HG03135 (cell line): Measurements from ENCODE around the gene ARHGAP26.
"Not testable (repeated sequence)": the region's sequence is repeated elsewhere in the genome, so short reads cannot be mapped to it uniquely, and the experiment has no call there.

Experiments
- ATAC-seq: cut with Tn5 transposase; IDR thresholded peaks from one replicate; pipeline ENCODE4 v1.9.1; 2021; ENCODE audit warnings: mild to moderate bottlenecking, moderate library complexity; ENCODE audit not compliant: unreplicated experiment

ARHGAP26 gene

GRCh38 chr5:142924135-142924883, 154.1 kb downstream of the ARHGAP26 start:
- ATAC-seq, result no peak

GRCh38 chr5:142925795-142926194, 155.6 kb downstream of the ARHGAP26 start:
- no peak for ATAC-seq

GRCh38 chr5:142926549-142926948, 156.4 kb downstream of the ARHGAP26 start:
- no peak for ATAC-seq

GRCh38 chr5:142928999-142929398, 158.8 kb downstream of the ARHGAP26 start:
- not testable (repeated sequence) for ATAC-seq

- ATAC-seq, result no peak
These were observed 159.4 kb downstream of the ARHGAP26 start for GRCh38 chr5:142929587-142929986.

GRCh38 chr5:142930395-142931110, 160.4 kb downstream of the ARHGAP26 start:
- no peak for ATAC-seq

- ATAC-seq, result no peak
These were observed 161.9 kb downstream of the ARHGAP26 start for GRCh38 chr5:142931896-142932686.

GRCh38 chr5:142934051-142934762, 164.0 kb downstream of the ARHGAP26 start:
- ATAC-seq, result no peak

- no peak for ATAC-seq
These were observed 164.8 kb downstream of the ARHGAP26 start for GRCh38 chr5:142935014-142935413.

- ATAC-seq, result no peak
These were observed 167.2 kb downstream of the ARHGAP26 start for GRCh38 chr5:142937374-142937773.

- no peak for ATAC-seq
These were observed 168.2 kb downstream of the ARHGAP26 start for GRCh38 chr5:142938266-142938880.

GRCh38 chr5:142939006-142939405, 168.8 kb downstream of the ARHGAP26 start:
- no peak for ATAC-seq

GRCh38 chr5:142939884-142940283, 169.7 kb downstream of the ARHGAP26 start:
- no peak for ATAC-seq

- no peak for ATAC-seq
These were observed 171.1 kb downstream of the ARHGAP26 start for GRCh38 chr5:142941245-142941644.

GRCh38 chr5:142942901-142943300, 172.7 kb downstream of the ARHGAP26 start:
- no peak for ATAC-seq

- ATAC-seq, result no peak
These were observed 174.0 kb downstream of the ARHGAP26 start for GRCh38 chr5:142944140-142944539.

GRCh38 chr5:142945321-142945720, 175.1 kb downstream of the ARHGAP26 start:
- ATAC-seq, result no peak

GRCh38 chr5:142945845-142946244, 175.7 kb downstream of the ARHGAP26 start:
- ATAC-seq, result no peak

- ATAC-seq, result no peak
These were observed 176.6 kb downstream of the ARHGAP26 start for GRCh38 chr5:142946547-142947426.

GRCh38 chr5:142947427-142947709, 177.2 kb downstream of the ARHGAP26 start:
- no peak for ATAC-seq
